Tibial nerve (tissue), 4 donors: ENCODE data around the gene NTM. TPM values are rescaled to one million over a fixed set of nuclear protein-coding genes. Genes with fewer than 3 reads are reported as not detected.

Source experiments
- DNase-seq, 2 donors: peaks; one replicate each; pipeline ENCODE4 v3.0.0-alpha.2; 2019; ENCODE audit warnings: low spot score in 2 of 2
- H3K27ac ChIP-seq, 4 donors: fragments of 200-600 bp; sonication (generic) in 3 of 4; one replicate each; pipeline ENCODE4 v1.5.1; 2017 to 2019; ENCODE audit warnings: mild to moderate bottlenecking in 1 of 4
- H3K27me3 ChIP-seq, 2 donors: fragments of 200-600 bp; sonication (generic) in 1 of 2; one replicate each; pipeline versions ENCODE4 v1.5.1 to v1.6.0; 2017 to 2019
- H3K36me3 ChIP-seq, 3 donors: fragments of 200-600 bp; sonication (generic); one replicate each; pipeline ENCODE4 v1.5.1; 2018 to 2019
- H3K4me1 ChIP-seq, 4 donors: fragments of 200-600 bp; sonication (generic) in 3 of 4; one replicate each; pipeline ENCODE4 v1.5.1; 2017 to 2019
- H3K4me3 ChIP-seq, 4 donors: fragments of 200-600 bp; sonication (generic) in 3 of 4; one replicate each; pipeline ENCODE4 v1.5.1; 2017 to 2019; ENCODE audit warnings: mild to moderate bottlenecking in 1 of 4, moderate library complexity in 1 of 4
- H3K9me3 ChIP-seq, 4 donors: fragments of 200-600 bp; sonication (generic) in 3 of 4; one replicate each; pipeline ENCODE4 v1.5.1; 2017 to 2019
- CTCF ChIP-seq, 5 experiments: fragments of 200-600 bp in 3 of 5; fragments of 450-650 bp in 2 of 5; sonication (generic) in 3 of 5; IDR thresholded peaks; one replicate each; pipeline ENCODE4 v1.5.1; 2016 to 2019; ENCODE audit warnings: antibody characterized with exemption in 5 of 5, mild to moderate bottlenecking in 3 of 5, moderate library complexity in 2 of 5
- EP300 ChIP-seq, 2 donors: sonication (generic); formaldehyde crosslinking; IDR thresholded peaks; one replicate each; pipeline ENCODE4 v1.6.1; 2017; ENCODE audit warnings: antibody characterized with exemption in 2 of 2, mild to moderate bottlenecking in 1 of 2
- POLR2A ChIP-seq, 2 donors: fragments of 450-650 bp; IDR thresholded peaks; one replicate each; pipeline ENCODE4 v1.6.1; 2017; ENCODE audit warnings: antibody characterized with exemption in 2 of 2, mild to moderate bottlenecking in 2 of 2, moderate library complexity in 2 of 2
- WGBS, 2 donors: methylation state at CpG; one replicate each; pipeline ENCODE4 v1.1.5; 2018; 5-methylcytosine and 5-hydroxymethylcytosine counted together
- total RNA-seq, 4 donors: library from RNA; depleted of rRNA; stranded (reverse); fragments of >200 nt; gene quantifications; one replicate each; pipeline ENCODE4 v1.1.0, GENCODE V29; 2016

NTM gene
- total RNA-seq, 4 donors from 2014 or later = 3.7 to 11.4 (median 10.8) TPM

GRCh38 chr11:131598305-131598704 is 227.9 kb downstream of the NTM start:
- Histone ChIP-seq H3K4me1 (peaks cover 0 to 7% (median 0%) of the 10 kb centered on the region in 4 donors), H3K36me3 (no peaks in the 10 kb centered on the region), H3K27me3 (no peaks in the 10 kb centered on the region), H3K27ac (no peak overlapping the region), H3K4me3 (no peak overlapping the region), H3K9me3 (no peaks in the 10 kb centered on the region)
- TF ChIP-seq CTCF (IDR thresholded peaks at IDR 0.05) (no peak), POLR2A (IDR thresholded peaks at IDR 0.05) (no peak), EP300 (IDR thresholded peaks at IDR 0.05) (no peak)
- 43 to 51% methylated on average over 5 of the region's 5 CpGs for WGBS, 2 donors
- DNase-seq = no peak

GRCh38 chr11:131599285-131599684 is 228.9 kb downstream of the NTM start:
- Histone ChIP-seq H3K9me3 (no peaks in the 10 kb centered on the region), H3K36me3 (no peaks in the 10 kb centered on the region)
- 87% methylated on average over 8 of the region's 8 CpGs for WGBS, 2 donors

GRCh38 chr11:131600628-131601027 is 230.2 kb downstream of the NTM start:
- Histone ChIP-seq H3K27me3 (no peaks in the 10 kb centered on the region), H3K4me1 (peaks cover 0 to 7% (median 0%) of the 10 kb centered on the region in 4 donors), H3K27ac (no peak overlapping the region), H3K4me3 (no peak overlapping the region), H3K36me3 (no peaks in the 10 kb centered on the region), H3K9me3 (no peaks in the 10 kb centered on the region)
- WGBS, 2 donors = 75 to 76% methylated on average over 4 of the region's 4 CpGs
- no peak for DNase-seq
- TF ChIP-seq POLR2A (IDR thresholded peaks at IDR 0.05) = no peak
- TF ChIP-seq EP300 (IDR thresholded peaks at IDR 0.05) = no peak
- TF ChIP-seq CTCF (IDR thresholded peaks at IDR 0.05) = no peak

More at GRCh38 chr11:131599285-131599684, 228.9 kb downstream of the NTM start:
- no peak overlapping the region for H3K4me3 ChIP-seq
- H3K27ac ChIP-seq = no peak overlapping the region
- H3K4me1 ChIP-seq = peaks cover 0 to 7% (median 0%) of the 10 kb centered on the region in 4 donors
- TF ChIP-seq CTCF (IDR thresholded peaks at IDR 0.05) = no peak
- TF ChIP-seq POLR2A (IDR thresholded peaks at IDR 0.05) = no peak
- no peak for DNase-seq
- no peaks in the 10 kb centered on the region for H3K27me3 ChIP-seq

- no peak for DNase-seq
- TF ChIP-seq POLR2A (IDR thresholded peaks at IDR 0.05) (no peak), EP300 (IDR thresholded peaks at IDR 0.05) (no peak), CTCF (IDR thresholded peaks at IDR 0.05) (no peak)
- H3K4me1 ChIP-seq = peaks cover 0 to 7% (median 0%) of the 10 kb centered on the region in 4 donors
- no peaks in the 10 kb centered on the region for H3K9me3 ChIP-seq
- H3K4me3 ChIP-seq = no peak overlapping the region
- no peaks in the 10 kb centered on the region for H3K36me3 ChIP-seq
- H3K27me3 ChIP-seq = no peaks in the 10 kb centered on the region
- H3K27ac ChIP-seq = no peak overlapping the region
These were observed 231.2 kb downstream of the NTM start for GRCh38 chr11:131601586-131601985.

GRCh38 chr11:131602431-131602830 is 232.0 kb downstream of the NTM start:
- H3K4me1 ChIP-seq = peaks cover 0 to 7% (median 0%) of the 10 kb centered on the region in 4 donors
- H3K27ac ChIP-seq = no peak overlapping the region
- H3K9me3 ChIP-seq = no peaks in the 10 kb centered on the region
- H3K36me3 ChIP-seq = no peaks in the 10 kb centered on the region
- DNase-seq = no peak
- no peak overlapping the region for H3K4me3 ChIP-seq
- 95% methylated on average over 2 of the region's 2 CpGs for WGBS, 2 donors
- H3K27me3 ChIP-seq = no peaks in the 10 kb centered on the region
- no peak for TF ChIP-seq EP300 (IDR thresholded peaks at IDR 0.05)
- TF ChIP-seq POLR2A (IDR thresholded peaks at IDR 0.05) = no peak
- no peak for TF ChIP-seq CTCF (IDR thresholded peaks at IDR 0.05)
